Smooth muscle cell of the coronary artery (primary cell): Measurements from ENCODE around the gene STX3. TPM values are rescaled to one million over a fixed set of nuclear protein-coding genes. Genes with fewer than 3 reads are reported as not detected.

Experiments
- total RNA-seq: library from RNA; depleted of rRNA; stranded (reverse); fragments of >200 nt; gene quantifications from 2 replicates; pipeline ENCODE4 v1.2.3, GENCODE V29; 2014; ENCODE audit warnings: low replicate concordance

STX3 gene
- total RNA-seq = 18.5 and 18.7 TPM in 2 replicates

GRCh38 chr11:59754859-59755700, at the start of gene STX3:
TSS of gene STX3 (plus strand) at chr11:59755376. CDS start at chr11:59755606, 230 bp downstream.

GRCh38 chr11:59713745-59714144, 41.4 kb upstream of the STX3 start, which contains the start of gene OR10V1:
TSS of gene OR10V1 (minus strand) at chr11:59713845. CDS start at chr11:59713845, 0 bp downstream.

GRCh38 chr11:59810189-59810910, 55.2 kb downstream of the STX3 start, which contains the start of gene MRPL16:
TSS of gene MRPL16 (minus strand) at chr11:59810778. CDS start at chr11:59810658, 120 bp downstream.

GRCh38 chr11:59845399-59845798, 90.2 kb downstream of the STX3 start, which contains the start of gene CBLIF:
TSS of gene CBLIF (minus strand) at chr11:59845499. CDS start at chr11:59845453, 46 bp downstream.

Other genes starting within 250 kb of the STX3 start
- gene OR4D9, start 243.8 kb upstream of the STX3 start, total RNA-seq = not detected in 2 replicates
- gene OSBP, start 139.6 kb upstream of the STX3 start, total RNA-seq = 19.4 and 35.2 TPM in 2 replicates
- gene PATL1, start 86.3 kb upstream of the STX3 start, total RNA-seq = 3.3 and 3.9 TPM in 2 replicates
- not detected in 2 replicates for gene OR10V1, start 41.5 kb upstream of the STX3 start, total RNA-seq
- gene MRPL16, start 55.4 kb downstream of the STX3 start, total RNA-seq = 30.5 and 35.3 TPM in 2 replicates
- not detected in 2 replicates for gene CBLIF, start 90.1 kb downstream of the STX3 start, total RNA-seq
- gene TCN1, start 111.1 kb downstream of the STX3 start, total RNA-seq = not detected in 2 replicates
- gene OOSP3, start 123.4 kb downstream of the STX3 start, total RNA-seq = not detected in 2 replicates
- not detected in 2 replicates for gene OOSP1, start 183.1 kb downstream of the STX3 start, total RNA-seq
- not detected in 2 replicates for gene OOSP4A, start 208.7 kb downstream of the STX3 start, total RNA-seq